K562 (cell line): ENCODE results near the gene ABL1. TPM values are rescaled to one million over a fixed set of nuclear protein-coding genes. Genes with fewer than 3 reads are reported as not detected.

Source experiments
- ATAC-seq: fragments of 200-7000 bp; cut with Tn5 transposase; 3 replicates; pipeline ENCODE4 v1.9.1; 2020; ENCODE audit warnings: moderate library complexity
- BruUV-seq: library from RNA; stranded (reverse); fragments of 400-500 nt; replicated peaks from 2 replicates; lab custom pipeline; 2021; lab: Mats Ljungman, UMichigan
- CTCF ChIA-PET: fragments of 300-600 bp; formaldehyde crosslinking; extraction: SDS; loops from one replicate; lab custom pipeline; 2021; ENCODE audit warnings: low intra/inter-chr PET ratio; lab: Yijun Ruan, JAX
- POLR2A ChIA-PET: fragments of 300-600, 350-650 bp; sonication (Branson Sonifier 250); formaldehyde crosslinking; extraction: SDS; loops from one replicate; lab custom pipeline; 2021; ENCODE audit warnings: antibody characterized with exemption, inconsistent platforms; lab: Yijun Ruan, JAX
- DNase-seq, 4 experiments: peaks; one replicate each; pipeline versions ENCODE4 v3.0.0 to v3.0.0-alpha.2; 2011 to 2018; ENCODE audit warnings: low spot score in 3 of 4, mixed read lengths in 3 of 4; ENCODE audit errors: extremely low read depth in 1 of 4
- FAIRE-seq: peaks from 2 replicates; lab custom pipeline; 2011; peaks lifted over from hg19 to GRCh38; lab: Jason Lieb, UNC
- H2AFZ ChIP-seq: 2 replicates; pipeline ENCODE4 v1.6.0; 2011; ENCODE audit warnings: low read depth, low read length, control low read depth, inconsistent platforms
- H3K27ac ChIP-seq: fragments of 200-600 bp; 3 replicates; pipeline ENCODE4 v1.8.0; 2011; ENCODE audit warnings: low read depth, mild to moderate bottlenecking, control low read depth, inconsistent platforms, low read length, moderate library complexity, mixed read lengths; ENCODE audit errors: extremely low read depth
- H3K27me3 ChIP-seq, 2 experiments: fragments of 300-600 bp in 1 of 2; 2 replicates in 1 of 2; 3 replicates in 1 of 2; pipeline versions ENCODE4 v1.6.0 to v1.8.0; 2011; ENCODE audit warnings: inconsistent platforms in 2 of 2, low read length in 2 of 2, mild to moderate bottlenecking in 1 of 2, mixed read lengths in 1 of 2, moderate library complexity in 1 of 2; ENCODE audit not compliant: control insufficient read depth in 2 of 2, insufficient read depth in 2 of 2
- H3K36me3 ChIP-seq: fragments of 300-600 bp; 3 replicates; pipeline ENCODE4 v1.8.0; 2011; ENCODE audit warnings: mild to moderate bottlenecking, low read length, inconsistent platforms; ENCODE audit not compliant: control insufficient read depth, insufficient read depth
- H3K4me1 ChIP-seq, 2 experiments: fragments of 200-600 bp in 1 of 2; replicated peaks in 1 of 2; 2 replicates in 1 of 2; 3 replicates in 1 of 2; pipeline versions ENCODE4 v1.5.1 to v1.8.0; 2011; ENCODE audit warnings: inconsistent platforms in 2 of 2, low read length in 2 of 2, mild to moderate bottlenecking in 1 of 2, mixed read lengths in 1 of 2, moderate library complexity in 1 of 2; ENCODE audit not compliant: control insufficient read depth in 2 of 2, insufficient read depth in 2 of 2
- H3K4me2 ChIP-seq: 2 replicates; pipeline ENCODE4 v1.6.1; 2011; ENCODE audit warnings: low read length, control low read depth, inconsistent platforms, mixed read lengths; ENCODE audit not compliant: insufficient read depth
- H3K4me3 ChIP-seq: fragments of 200-600 bp; sonication (generic), shearing (Covaris generic); 2 replicates; pipeline ENCODE4 v1.5.1; 2016; ENCODE audit warnings: control low read depth, inconsistent platforms
- H3K79me2 ChIP-seq: fragments of 200-600 bp; 3 replicates; pipeline ENCODE4 v1.8.0; 2011; ENCODE audit warnings: low read length, inconsistent platforms; ENCODE audit not compliant: control insufficient read depth, insufficient read depth
- H3K9ac ChIP-seq, 2 experiments: 2 replicates each; pipeline versions ENCODE4 v1.6.0 to v1.6.1; 2011; ENCODE audit warnings: low read depth in 2 of 2, low read length in 2 of 2, control low read depth in 1 of 2, inconsistent platforms in 1 of 2, mild to moderate bottlenecking in 1 of 2, mixed read lengths in 1 of 2; ENCODE audit not compliant: insufficient read depth in 1 of 2
- H3K9me1 ChIP-seq: one replicate; pipeline ENCODE4 v1.6.0; 2011; ENCODE audit warnings: inconsistent platforms, mild to moderate bottlenecking, low read length, moderate library complexity; ENCODE audit not compliant: control insufficient read depth, insufficient read depth
- H3K9me3 ChIP-seq: replicated peaks from 2 replicates; pipeline ENCODE4 v1.5.1; 2011; ENCODE audit warnings: low read depth, low read length, inconsistent platforms; ENCODE audit not compliant: control insufficient read depth, insufficient read depth
- H4K20me1 ChIP-seq: replicated peaks from 2 replicates; pipeline ENCODE4 v1.6.1; 2011; ENCODE audit warnings: low read length, inconsistent platforms, mixed read lengths; ENCODE audit not compliant: control insufficient read depth, insufficient read depth
- HMGXB4 ChIP-seq: sonication (generic); formaldehyde crosslinking; IDR thresholded peaks from 2 replicates; pipeline ENCODE4 v1.8.1; 2023; ENCODE audit warnings: mild to moderate bottlenecking, missing genetic modification reagents
- WGBS: fragments of 100-300 bp; shearing (Covaris generic); methylation state at CpG from one replicate; pipeline ENCODE4 v1.1.6; 2016; ENCODE audit warnings: low coverage, mixed read lengths; ENCODE audit not compliant: insufficient coverage; ENCODE audit errors: missing lambda C conversion rate; 5-methylcytosine and 5-hydroxymethylcytosine counted together
- in situ Hi-C: fragments of 300-500 bp; cut with MboI; formaldehyde crosslinking; loops from 4 replicates; pipeline ENCODE4 v1.15.0; 2018; ENCODE audit warnings: inconsistent platforms, mixed read lengths
- intact Hi-C: fragments of 100-400 bp; cut with micrococcal nuclease; formaldehyde crosslinking; loops from 2 replicates; pipeline ENCODE4 v1.14.2; 2022
- polyA plus RNA-seq, 8 experiments: library from polyadenylated mRNA; depleted of rRNA in 4 of 8; stranded (reverse) in 5 of 8; unstranded in 3 of 8; fragments of >200 nt; fragmentation: Nextera tagmentation in 2 of 8; fragmentation: Illumina TruSeq in 1 of 8; extraction: Ambion mirVana in 2 of 8; extraction: Trizol in 1 of 8; gene quantifications; 2 replicates each; pipeline versions ENCODE4 v1.2.1 to v1.2.3, GENCODE V29; 2011 to 2014; ENCODE audit warnings: inconsistent platforms in 1 of 8, missing spikeins in 1 of 8
- total RNA-seq, 7 experiments: library from RNA; depleted of rRNA in 6 of 7; stranded (reverse); fragments of >200 nt in 6 of 7; fragmentation: Illumina TruSeq in 2 of 7; extraction: Trizol in 2 of 7; gene quantifications; 2 replicates each; pipeline versions ENCODE4 v1.2.1 to v1.2.3, GENCODE V29; 2011 to 2021; ENCODE audit warnings: low replicate concordance in 1 of 7
- TF ChIP-seq, protein P1 (sequence below): sonication (generic); formaldehyde crosslinking; IDR thresholded peaks from 2 replicates; pipeline ENCODE4 v1.8.0; 2023; ENCODE audit warnings: missing genetic modification reagents, mild to moderate bottlenecking, borderline replicate concordance

Gene ABL1
- total and polyA plus RNA-seq, 9 of the 15 experiments (the other 6 are each of a cell fraction or from before 2014, with no cell fraction given), result 1.5 to 130 (median 37.8) TPM

GRCh38 chr9:130785940-130786508 lies 49.0 kb upstream of the ABL1 start:
- Histone ChIP-seq H2AFZ (no peak overlapping the region), H3K4me3 (no peak overlapping the region), H3K27me3 (no peaks in the 10 kb centered on the region), H3K4me2 (no peak overlapping the region), H3K9ac (peak overlapping the region in 1 of 2 experiments; percentile 15; a peak in 2 of 4 replicates), H3K79me2 (no peaks in the 10 kb centered on the region), H3K4me1 (peaks cover 0 to 6% of the 10 kb centered on the region in 2 experiments; a peak in 2 of 5 replicates), H4K20me1 (no peaks in the 10 kb centered on the region; the same call in 1 of the 2 replicates), H3K9me1 (peaks cover 8% of the 10 kb centered on the region), H3K36me3 (peaks cover 37% of the 10 kb centered on the region; the same call in 2 of the 3 replicates)
- intact Hi-C loops (no loop called here), in situ Hi-C loops (no loop called here)
- POLR2A ChIA-PET, result interaction anchor here (0.6 to 7.4 kb wide), 19 partner anchors 11 to 104 kb away, joined by 3 to 42 read pairs (median 5); no protein-coding TSS in a partner anchor
- WGBS, result 50% methylated on average over 6 of the region's 6 CpGs
- peak; percentile 63 for ATAC-seq
- FAIRE-seq, result no peak
- TF ChIP-seq, protein P1, sequence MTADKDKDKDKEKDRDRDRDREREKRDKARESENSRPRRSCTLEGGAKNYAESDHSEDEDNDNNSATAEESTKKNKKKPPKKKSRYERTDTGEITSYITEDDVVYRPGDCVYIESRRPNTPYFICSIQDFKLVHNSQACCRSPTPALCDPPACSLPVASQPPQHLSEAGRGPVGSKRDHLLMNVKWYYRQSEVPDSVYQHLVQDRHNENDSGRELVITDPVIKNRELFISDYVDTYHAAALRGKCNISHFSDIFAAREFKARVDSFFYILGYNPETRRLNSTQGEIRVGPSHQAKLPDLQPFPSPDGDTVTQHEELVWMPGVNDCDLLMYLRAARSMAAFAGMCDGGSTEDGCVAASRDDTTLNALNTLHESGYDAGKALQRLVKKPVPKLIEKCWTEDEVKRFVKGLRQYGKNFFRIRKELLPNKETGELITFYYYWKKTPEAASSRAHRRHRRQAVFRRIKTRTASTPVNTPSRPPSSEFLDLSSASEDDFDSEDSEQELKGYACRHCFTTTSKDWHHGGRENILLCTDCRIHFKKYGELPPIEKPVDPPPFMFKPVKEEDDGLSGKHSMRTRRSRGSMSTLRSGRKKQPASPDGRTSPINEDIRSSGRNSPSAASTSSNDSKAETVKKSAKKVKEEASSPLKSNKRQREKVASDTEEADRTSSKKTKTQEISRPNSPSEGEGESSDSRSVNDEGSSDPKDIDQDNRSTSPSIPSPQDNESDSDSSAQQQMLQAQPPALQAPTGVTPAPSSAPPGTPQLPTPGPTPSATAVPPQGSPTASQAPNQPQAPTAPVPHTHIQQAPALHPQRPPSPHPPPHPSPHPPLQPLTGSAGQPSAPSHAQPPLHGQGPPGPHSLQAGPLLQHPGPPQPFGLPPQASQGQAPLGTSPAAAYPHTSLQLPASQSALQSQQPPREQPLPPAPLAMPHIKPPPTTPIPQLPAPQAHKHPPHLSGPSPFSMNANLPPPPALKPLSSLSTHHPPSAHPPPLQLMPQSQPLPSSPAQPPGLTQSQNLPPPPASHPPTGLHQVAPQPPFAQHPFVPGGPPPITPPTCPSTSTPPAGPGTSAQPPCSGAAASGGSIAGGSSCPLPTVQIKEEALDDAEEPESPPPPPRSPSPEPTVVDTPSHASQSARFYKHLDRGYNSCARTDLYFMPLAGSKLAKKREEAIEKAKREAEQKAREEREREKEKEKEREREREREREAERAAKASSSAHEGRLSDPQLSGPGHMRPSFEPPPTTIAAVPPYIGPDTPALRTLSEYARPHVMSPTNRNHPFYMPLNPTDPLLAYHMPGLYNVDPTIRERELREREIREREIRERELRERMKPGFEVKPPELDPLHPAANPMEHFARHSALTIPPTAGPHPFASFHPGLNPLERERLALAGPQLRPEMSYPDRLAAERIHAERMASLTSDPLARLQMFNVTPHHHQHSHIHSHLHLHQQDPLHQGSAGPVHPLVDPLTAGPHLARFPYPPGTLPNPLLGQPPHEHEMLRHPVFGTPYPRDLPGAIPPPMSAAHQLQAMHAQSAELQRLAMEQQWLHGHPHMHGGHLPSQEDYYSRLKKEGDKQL (CRISPR knock-in tag), result no peak
- peak; percentile 29; the same call in 1 of the 2 replicates for TF ChIP-seq HMGXB4 (CRISPR knock-in tag)
- TF ChIP-seq, all 486 proteins: peak for 1
- DNase-seq, result peak in 2 of 4 experiments; percentile 71 to 80
- Histone ChIP-seq H3K9me3 (peaks cover 16% of the 10 kb centered on the region), H3K27ac (no peak overlapping the region)
- CTCF ChIA-PET, result interaction anchor here (0.5 to 0.6 kb wide), 2 partner anchors 17 to 65 kb away, joined by 3 to 4 read pairs; no protein-coding TSS in a partner anchor
- BruUV-seq, result no TSS peak
